NCI-H1436 treated with DMSO at 0.1 percent for 48 hours (cell line): ENCODE results near the gene TSPAN14.

Experiments
- DNase-seq: peaks from one replicate; lab custom pipeline; 2025; lab: John Stamatoyannopoulos, UW

The TSPAN14 gene

DNA sequence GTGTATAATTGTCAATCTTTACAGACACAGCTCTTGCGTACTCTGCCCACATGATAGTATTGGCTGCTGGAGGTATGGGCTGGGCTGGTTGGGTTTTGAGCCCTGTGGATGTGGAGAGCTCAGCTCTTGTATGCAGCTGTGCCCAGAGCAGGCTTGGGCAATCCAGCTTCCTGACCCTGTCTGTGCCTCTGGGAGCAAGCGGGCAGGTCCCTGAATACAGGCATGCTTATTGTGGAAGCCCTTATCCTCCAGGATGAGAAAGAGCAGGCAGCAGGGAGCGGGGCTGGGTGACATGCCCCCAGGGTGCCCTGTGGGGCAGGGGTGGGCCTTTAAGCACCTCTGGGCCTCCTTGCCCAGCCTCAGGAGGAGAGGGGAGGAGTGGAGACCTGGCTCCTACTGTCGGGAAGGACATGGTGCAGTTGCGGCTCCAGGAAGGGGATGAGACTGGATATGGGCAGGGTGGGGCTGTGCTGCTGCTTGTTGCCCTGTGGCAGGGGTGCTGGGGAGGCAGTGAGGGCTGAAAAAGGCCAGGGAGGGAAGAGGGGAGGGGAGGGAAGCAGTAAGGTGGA, 50.9 kb downstream of the TSPAN14 start:
- no peak for DNase-seq

DNA sequence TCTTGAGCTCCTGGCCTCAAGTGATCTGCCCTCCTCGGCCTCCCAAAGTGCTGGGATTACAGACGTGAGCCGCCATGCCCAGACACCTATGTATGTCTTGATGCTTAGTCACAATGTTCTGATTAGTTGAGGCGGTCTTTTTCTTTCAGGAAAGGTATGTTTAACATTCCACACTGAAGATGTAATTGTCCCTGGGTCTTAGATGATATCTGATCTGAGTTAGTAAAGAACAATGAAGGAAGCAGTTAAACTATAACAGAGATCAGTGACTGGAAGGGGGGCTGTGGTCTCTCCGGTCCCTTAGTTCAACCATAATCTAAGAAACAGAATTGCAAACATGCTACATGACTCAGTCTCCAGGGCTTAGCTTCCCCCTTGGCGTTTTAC, 52.1 kb downstream of the TSPAN14 start:
- no peak for DNase-seq

DNA sequence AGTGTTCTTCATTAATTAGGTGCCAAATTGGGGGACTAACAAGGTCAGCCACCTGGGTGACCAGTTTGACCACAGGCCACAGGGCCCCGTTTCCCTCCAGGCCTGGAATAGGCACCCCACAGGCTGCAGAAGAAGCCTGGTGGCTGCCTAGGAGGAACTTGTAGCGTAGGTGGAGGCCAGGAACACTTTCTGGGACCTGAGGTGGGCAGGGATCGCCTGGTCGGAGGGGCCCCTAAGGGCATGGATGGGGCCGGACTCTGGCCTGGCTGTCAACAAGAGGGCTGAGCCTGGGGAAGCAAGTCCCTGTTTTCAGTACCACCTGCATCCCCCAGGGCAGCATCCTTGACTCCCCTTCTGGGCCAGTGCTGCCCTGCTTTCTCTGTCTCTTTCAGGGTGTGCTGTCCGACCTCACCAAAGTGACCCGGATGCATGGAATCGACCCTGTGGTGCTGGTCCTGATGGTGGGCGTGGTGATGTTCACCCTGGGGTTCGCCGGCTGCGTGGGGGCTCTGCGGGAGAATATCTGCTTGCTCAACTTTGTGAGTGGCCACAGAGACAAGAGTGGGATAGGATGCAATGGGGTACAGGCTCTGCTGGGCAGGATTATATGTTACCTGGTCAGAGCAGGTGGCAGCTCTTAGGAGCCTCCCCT, 52.9 kb downstream of the TSPAN14 start:
- no peak for DNase-seq

DNA sequence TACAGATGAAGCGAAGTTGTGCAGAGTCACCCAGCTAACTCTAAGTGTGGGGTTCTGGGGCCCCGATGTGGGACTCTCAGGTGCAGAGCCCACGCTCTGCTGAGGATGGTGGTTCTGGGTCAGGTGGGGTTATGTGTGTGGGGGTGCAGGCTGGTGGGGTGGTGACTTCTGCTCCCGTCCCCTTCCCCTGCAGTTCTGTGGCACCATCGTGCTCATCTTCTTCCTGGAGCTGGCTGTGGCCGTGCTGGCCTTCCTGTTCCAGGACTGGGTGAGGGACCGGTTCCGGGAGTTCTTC, 54.9 kb downstream of the TSPAN14 start:
- DNase-seq = no peak

DNA sequence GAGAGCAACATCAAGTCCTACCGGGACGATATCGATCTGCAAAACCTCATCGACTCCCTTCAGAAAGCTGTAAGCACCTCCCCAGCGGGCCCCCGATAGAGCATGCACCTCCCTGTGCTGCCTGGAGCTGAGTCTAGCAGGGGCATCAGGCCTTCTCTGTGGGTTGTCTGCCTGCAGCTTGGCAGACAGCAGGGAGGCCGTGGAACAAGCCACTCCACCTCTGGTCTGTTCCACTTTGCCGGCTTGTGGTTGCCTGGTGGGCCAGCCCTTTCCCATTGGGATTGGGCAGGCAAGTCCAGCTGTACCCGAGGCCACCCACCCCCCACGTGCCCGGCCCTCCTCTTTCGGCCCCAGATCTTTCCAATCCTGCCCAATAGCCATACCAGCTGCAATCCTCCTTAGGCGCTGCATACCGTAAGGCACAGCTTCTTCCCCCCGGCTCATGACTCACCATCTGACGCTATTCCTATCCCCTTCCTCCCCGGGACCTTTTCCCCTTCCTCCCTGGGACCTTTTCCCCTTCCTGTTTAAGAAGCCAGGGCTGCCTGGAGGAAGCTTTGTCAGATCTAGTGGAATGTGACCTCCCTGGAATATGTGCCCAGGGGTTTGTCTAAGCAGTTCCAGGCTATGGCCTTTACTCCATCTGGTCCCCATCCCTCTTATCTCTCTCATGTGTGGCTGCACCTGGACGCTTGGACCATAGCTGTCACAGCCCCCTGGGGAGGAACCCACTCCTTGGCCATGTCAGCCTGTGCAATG, 55.5 kb downstream of the TSPAN14 start:
- no peak for DNase-seq

DNA sequence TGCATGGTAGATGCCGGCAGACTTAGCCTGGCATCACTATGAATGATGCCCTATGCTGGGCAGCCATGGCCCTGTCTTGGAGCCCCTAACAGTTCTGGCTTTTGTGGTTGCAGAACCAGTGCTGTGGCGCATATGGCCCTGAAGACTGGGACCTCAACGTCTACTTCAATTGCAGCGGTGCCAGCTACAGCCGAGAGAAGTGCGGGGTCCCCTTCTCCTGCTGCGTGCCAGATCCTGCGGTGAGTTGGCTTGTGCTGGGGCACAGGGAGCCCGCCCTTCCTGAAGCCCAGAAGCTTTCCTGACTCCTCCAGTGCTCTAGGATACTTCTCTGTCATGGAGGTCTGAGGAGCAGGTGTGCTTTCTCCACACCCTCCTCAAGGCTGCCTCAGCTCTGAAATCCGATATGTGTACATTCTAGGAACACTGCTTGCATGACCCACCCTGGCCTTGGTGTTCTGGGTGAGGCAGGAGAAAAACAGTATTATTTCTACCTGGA, 58.0 kb downstream of the TSPAN14 start:
- no peak for DNase-seq

DNA sequence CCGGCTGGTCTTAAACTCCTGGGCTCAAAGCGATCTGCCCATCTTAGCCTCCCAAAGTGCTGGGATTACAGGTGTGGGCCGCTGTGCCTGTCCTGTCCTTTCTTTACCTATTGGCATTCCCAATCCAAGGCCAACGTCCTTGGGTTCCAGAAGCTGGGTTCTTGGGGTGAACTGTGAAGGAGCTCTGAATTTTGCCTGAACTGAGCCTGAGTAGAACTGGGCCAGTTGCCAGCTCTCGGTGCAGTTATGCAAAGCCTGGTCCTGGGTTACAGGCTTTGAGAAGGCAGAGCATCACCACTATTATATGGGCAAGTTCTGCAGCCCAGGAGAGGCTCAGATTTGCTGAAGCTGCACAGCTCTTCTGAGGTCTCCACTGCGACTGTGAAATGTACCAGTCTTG, 59.0 kb downstream of the TSPAN14 start:
- DNase-seq = no peak

DNA sequence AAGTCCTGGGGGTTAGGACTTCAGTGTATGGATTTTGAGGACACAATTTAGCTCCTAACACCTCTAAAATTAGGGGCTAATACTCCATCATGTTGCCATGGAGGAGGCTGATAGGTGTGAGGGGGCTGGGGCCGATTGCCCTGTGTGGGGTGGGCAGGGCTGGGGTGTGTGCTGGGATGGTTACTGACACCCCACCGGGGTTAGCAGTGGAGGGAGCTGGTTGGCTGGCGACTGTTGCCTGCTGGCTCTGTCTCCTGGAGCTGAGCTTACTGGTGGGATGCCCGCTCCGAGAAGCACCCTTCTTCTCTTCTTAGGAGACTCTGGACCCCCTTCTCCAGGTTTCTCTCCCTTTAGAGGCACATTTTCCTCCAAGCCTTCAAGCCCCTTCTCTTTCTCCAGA, 61.4 kb downstream of the TSPAN14 start:
- DNase-seq = no peak

DNA sequence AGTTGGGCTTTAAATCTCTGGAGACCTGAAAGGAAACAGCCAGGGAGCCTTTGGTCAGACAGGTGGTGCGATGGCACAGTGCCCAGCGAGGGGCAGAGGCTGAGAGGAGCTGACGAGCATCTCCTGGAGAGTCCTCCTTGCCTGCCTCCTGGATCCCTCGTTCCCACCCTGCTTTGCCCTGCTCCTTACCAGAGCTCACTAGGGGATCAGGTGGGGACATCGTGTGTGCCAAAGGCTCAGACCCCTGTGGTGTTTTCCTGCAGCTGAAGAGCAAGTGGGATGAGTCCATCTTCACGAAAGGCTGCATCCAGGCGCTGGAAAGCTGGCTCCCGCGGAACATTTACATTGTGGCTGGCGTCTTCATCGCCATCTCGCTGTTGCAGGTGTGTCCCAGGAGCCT, 61.8 kb downstream of the TSPAN14 start:
- no peak for DNase-seq

DNA sequence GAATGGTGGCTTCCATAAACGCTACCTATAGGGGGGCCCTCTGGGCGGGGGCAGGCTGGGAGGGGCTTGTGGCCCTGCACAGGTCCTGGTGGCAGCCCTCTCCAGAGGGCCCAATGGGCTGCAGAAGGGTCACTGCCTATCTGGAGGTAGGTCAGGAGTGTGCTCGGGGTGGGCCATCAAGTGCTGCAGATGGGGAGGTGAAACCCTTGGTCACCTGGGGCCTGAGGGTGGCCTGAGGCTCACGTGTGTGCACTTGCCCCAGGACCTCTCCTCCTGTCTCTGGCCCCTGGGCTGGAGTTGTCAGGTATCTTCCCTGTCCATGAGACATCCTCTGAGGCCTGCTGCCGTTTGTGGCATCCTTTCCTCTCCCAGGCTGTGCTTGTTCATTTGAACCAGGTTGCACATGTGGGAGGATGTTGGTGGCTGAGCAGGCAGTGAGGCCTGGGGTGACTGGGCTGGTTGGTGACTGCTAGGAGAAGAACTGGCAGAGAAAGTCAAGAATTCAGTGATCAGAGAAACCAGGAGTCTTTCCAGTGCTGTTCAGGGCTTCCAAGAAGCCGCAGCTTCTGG, 62.5 kb downstream of the TSPAN14 start:
- no peak for DNase-seq

DNA sequence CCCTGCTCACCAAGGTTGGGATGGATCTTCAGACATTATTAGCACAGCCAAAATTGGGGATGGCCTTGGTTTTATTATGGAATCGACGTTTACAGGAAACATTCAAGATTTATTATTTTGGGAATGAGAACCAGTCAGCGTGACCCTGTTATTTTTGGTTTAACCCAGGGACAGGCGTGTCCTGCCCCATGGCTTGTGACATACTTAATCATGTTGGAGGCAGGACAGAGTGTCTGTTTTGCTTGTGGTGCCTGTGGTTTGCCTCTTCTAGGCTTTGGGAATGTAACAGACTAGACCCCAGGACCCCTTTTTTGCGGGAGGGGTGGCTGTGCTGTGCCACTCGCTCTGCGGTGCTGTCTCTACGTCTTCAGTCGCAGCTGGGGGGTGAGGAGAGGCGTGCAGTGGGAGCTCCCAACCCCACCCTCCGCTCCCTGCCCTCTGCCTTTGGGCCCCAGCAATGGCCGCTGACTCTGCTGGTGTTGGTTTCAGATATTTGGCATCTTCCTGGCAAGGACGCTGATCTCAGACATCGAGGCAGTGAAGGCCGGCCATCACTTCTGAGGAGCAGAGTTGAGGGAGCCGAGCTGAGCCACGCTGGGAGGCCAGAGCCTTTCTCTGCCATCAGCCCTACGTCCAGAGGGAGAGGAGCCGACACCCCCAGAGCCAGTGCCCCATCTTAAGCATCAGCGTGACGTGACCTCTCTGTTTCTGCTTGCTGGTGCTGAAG, 63.5 kb downstream of the TSPAN14 start:
- DNase-seq = no peak

DNA sequence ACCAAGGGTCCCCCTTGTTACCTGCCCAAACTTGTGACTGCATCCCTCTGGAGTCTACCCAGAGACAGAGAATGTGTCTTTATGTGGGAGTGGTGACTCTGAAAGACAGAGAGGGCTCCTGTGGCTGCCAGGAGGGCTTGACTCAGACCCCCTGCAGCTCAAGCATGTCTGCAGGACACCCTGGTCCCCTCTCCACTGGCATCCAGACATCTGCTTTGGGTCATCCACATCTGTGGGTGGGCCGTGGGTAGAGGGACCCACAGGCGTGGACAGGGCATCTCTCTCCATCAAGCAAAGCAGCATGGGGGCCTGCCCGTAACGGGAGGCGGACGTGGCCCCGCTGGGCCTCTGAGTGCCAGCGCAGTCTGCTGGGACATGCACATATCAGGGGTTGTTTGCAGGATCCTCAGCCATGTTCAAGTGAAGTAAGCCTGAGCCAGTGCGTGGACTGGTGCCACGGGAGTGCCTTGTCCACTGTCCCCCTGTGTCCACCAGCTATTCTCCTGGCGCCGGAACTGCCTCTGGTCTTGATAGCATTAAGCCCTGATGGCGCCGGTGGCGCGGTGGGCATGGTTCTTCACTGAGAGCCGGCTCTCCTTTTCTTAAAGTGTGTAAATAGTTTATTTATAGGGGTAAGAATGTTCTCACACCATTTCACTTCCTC, 64.2 kb downstream of the TSPAN14 start:
- DNase-seq = no peak

DNA sequence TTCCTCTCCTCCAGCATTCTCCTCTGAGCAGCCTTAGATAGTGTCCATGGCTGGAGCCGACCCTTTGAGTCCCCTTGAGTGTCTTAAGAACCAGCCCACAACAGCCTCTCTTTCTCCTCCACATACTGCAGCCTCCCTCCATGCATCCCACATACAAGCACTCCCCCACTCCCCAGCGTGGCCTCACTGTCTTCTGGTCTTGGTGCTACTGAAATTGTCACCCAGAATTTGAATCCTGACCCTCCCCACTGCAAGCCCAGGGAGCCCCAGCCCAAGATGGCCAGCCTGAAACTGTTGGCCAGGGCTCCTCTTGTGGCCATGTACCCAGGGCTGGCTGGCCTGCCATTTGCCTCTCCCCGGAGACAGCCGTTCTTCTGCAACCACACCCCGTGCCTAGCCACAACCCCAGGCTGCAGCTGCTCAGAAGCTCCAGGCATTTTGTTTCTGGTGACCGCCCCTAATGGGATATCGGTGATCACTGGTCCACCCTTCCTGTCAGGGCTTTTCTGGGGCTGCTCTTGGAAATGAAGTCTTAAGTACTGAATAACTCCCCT, 64.8 kb downstream of the TSPAN14 start:
- no peak for DNase-seq

DNA sequence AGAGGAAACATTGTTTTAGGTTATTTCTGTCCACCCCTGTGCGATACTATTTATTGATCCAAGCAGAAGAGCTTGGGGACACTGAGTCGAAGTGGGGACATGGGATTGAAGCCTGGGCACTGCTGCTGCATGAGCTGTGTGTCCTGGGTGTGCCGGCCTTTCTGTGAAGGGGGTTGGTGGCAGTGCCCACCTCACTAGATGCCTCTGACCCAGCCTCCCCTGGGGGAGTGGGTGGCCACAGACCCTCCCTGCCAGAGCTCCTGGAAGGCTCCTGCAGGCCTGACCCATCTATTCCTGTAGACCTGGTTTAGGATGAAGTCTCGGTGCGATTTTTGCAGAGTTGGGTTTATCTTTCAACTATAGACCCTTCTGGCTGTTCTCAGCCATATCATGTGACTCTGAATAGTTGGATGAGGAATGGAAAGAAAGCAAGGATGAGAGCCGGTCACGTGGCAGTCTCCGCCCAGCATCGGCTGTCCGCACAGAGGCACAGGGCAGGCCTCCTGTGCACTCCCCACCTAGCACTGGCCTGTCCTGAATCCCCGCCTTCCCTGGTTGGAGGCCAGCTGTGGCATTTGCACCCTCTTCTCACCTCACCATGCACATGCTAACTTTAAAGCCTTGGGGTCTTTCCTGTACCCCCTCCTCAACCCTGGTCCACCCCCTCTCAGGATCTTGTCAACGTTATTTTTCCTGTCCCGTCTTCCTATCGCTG, 66.0 kb downstream of the TSPAN14 start:
- DNase-seq = no peak

DNA sequence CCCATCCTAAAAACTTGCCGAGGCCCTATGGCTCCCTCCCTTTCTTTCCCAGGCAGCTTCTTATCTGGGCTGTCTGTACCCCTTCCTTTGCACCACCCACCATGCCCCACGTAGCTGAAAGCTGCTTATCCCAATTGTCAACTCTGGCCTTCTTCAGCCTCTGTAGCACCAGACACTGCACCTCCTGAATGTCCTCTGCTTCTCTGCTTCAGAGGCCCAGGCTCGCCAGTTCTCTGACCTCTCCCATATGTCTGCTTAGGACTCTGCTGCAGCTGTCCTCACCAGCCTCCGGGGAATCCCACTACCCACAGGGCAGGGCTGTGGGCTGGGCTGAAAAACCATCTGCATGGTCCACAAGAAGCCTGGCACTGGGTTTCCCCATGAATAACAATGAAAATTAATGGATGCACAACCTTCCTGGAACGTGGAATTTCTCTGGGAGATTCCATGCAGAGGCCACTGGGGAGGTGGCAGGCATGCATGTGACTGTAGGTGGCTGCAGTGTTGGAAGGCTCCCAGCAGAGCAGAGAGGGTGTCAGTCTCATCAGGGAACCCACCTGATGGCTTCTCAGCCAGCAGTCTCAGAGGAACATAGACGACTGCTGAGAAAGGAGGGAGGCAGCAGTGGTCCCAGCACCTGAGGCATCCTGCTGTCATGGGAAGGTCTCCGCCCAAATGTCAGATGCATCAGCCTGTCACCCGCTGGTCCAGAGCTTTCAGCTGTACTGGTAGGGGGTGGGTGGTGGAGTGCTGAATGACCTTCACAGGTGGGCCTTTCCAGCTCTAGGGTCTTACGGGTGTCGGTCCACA, 66.8 kb downstream of the TSPAN14 start:
- no peak for DNase-seq

DNA sequence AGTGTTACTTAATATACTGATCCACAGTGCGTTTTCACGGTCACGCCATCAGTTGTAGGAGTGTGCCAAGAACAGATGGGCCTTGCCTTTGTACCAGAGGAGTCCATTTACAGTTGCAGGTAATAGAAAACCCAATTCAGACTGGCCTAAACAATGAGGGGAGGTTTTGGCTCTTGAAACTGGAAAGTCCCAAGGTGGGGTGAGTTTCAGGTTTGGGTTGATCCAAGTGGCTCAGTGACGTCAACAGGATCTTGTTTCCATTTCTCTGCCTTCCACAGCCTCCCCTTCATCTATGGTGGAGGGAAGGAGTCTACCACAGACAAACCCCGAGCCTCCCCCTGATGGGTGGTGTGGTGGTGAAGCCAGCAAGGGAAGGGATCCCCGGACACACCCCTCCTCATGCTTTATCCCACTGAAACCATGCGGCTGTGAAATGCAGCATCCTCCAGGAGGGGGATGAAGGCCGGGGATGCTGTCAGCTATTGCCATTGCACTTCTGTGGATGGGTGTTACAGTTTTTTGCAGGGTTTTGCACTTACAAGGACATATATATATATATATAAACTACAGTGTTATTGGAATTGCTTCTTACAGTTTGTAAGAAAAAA, 68.8 kb downstream of the TSPAN14 start:
- DNase-seq = no peak

DNA sequence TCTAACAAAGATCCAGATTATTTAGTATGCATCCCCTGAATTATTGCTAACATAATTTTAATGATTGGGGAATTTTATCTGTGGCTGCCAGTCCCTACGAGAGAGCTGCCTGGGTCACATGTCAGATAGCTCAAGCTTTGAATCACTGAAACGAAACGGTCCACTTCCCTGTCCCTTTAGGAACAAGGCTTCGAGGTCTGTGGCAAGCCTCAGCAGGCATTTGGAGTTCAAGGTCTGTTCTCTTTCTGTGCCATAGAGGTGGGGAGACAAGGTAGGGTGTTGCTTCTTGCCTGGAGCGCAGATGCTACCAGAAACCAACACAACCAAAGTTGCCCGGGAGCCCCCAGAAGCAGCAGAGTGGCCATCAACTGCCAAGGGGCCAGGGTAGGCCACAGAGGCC, 69.7 kb downstream of the TSPAN14 start:
- DNase-seq = no peak

DNA sequence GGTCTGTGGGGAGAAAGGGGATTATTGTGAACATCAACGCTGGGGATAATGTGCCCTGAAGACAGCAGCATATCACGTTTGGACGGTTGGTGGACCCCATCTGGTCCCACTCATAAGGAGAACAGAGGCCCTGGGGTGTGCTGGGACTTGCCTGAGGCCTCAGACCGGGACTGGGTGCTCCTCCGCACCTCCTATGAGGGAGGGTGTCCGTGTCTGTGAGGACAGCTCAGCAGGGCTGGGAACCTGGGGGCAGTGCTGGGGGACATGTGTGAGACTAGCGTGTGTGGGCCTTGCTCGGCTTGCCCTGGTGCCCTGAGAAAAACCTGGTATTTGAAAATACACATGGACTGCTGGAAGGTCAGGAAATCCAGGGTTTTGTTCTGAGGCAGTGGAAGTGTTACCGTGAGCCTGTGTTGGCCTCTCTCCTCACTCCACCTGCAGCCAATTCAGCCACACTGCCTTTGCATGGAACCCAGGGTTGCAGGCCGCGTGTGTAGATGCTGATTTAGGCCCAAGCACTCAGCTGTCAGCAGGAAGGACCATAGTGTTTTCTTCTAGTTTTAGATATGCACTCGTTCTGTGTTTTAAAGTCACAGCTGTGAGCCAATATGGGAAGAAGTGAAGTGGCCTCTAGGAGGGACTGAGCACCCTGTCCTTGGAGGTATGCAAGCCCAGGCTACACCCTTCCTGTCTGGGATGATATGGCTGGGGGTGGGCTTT, 70.2 kb downstream of the TSPAN14 start:
- DNase-seq = no peak

DNA sequence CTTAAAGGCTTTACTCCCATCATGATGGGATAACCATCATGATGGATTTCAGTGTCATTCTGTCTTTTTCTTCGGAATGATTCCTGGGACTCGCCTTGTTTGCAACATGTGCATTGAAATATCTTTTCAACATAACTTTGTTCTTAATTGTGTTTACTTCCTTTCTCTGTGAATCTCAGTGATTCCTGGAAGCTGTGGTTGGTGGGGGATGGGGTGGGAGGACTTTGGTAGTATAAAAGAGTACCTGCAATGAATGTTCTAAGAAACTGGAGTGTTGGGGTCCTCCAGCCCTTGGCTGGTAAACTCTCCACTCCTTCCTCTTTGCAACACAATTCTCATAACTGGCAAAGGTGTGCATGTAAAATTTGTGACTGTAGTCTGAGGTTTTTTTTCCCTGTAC, 72.1 kb downstream of the TSPAN14 start:
- no peak for DNase-seq
